CD4-positive, CD25-positive, alpha-beta regulatory T cell (primary cell): ENCODE results near the gene EXOC4. TPM values are rescaled to one million over a fixed set of nuclear protein-coding genes. Genes with fewer than 3 reads are reported as not detected.
"Not testable (repeated sequence)": the region's sequence is repeated elsewhere in the genome, so short reads cannot be mapped to it uniquely, and the experiment has no call there.

Source experiments
- ATAC-seq, 2 donors: fragments of 150-1000 bp; cut with Tn5 transposase; one replicate each; pipeline ENCODE4 v1.10.0; 2021; ENCODE audit warnings: low read depth in 2 of 2, moderate number of reproducible peaks in 2 of 2, moderate library complexity in 1 of 2
- DNase-seq, 3 donors: peaks; one replicate each; pipeline versions ENCODE4 v3.0.0 to v3.0.0-alpha.2; 2012 to 2022; ENCODE audit warnings: mixed read lengths in 1 of 3
- H3K27ac ChIP-seq: one replicate; pipeline ENCODE4 v1.7.0; 2013; ENCODE audit warnings: mild to moderate bottlenecking, low read length; ENCODE audit not compliant: insufficient read depth, poor library complexity, severe bottlenecking
- H3K27me3 ChIP-seq: one replicate; pipeline ENCODE4 v1.7.0; 2013; ENCODE audit warnings: low read length; ENCODE audit not compliant: control insufficient read depth, insufficient read depth
- H3K36me3 ChIP-seq: one replicate; pipeline ENCODE4 v1.7.0; 2013; ENCODE audit warnings: mild to moderate bottlenecking, low read length, moderate library complexity; ENCODE audit not compliant: control insufficient read depth, insufficient read depth
- H3K4me1 ChIP-seq: 2 replicates; pipeline ENCODE4 v1.7.0; 2013; ENCODE audit warnings: mild to moderate bottlenecking, low read length; ENCODE audit not compliant: insufficient read depth, control insufficient read depth, poor library complexity, severe bottlenecking
- H3K4me3 ChIP-seq: one replicate; pipeline ENCODE4 v1.7.0; 2013; ENCODE audit warnings: low read depth, mild to moderate bottlenecking, low read length, moderate library complexity
- H3K9me3 ChIP-seq, 2 experiments: 1 replicate in 1 of 2; 2 replicates in 1 of 2; pipeline ENCODE4 v1.7.0; 2013; ENCODE audit warnings: low read length in 2 of 2, mild to moderate bottlenecking in 1 of 2, moderate library complexity in 1 of 2; ENCODE audit not compliant: control insufficient read depth in 2 of 2
- H3K27ac Mint-ChIP-seq, 3 donors: one replicate each; pipeline ENCODE4 v1.8.0; 2020 to 2022; ENCODE audit warnings: mild to moderate bottlenecking in 3 of 3, mixed read lengths in 3 of 3, moderate library complexity in 2 of 3
- H3K27me3 Mint-ChIP-seq: one replicate; pipeline ENCODE4 v1.8.0; 2022; ENCODE audit warnings: mild to moderate bottlenecking, mixed read lengths
- H3K36me3 Mint-ChIP-seq: one replicate; pipeline ENCODE4 v1.8.0; 2020; ENCODE audit warnings: mixed read lengths
- H3K4me1 Mint-ChIP-seq, 4 donors: one replicate each; pipeline ENCODE4 v1.8.0; 2020 to 2022; ENCODE audit warnings: mixed read lengths in 4 of 4, mild to moderate bottlenecking in 1 of 4
- H3K4me3 Mint-ChIP-seq, 4 donors: one replicate each; pipeline ENCODE4 v1.8.0; 2020 to 2022; ENCODE audit warnings: mild to moderate bottlenecking in 4 of 4, mixed read lengths in 4 of 4, moderate library complexity in 3 of 4
- H3K9me3 Mint-ChIP-seq, 7 donors: one replicate each; pipeline ENCODE4 v1.8.0; 2020 to 2022; ENCODE audit warnings: mixed read lengths in 7 of 7, mild to moderate bottlenecking in 3 of 7, moderate library complexity in 2 of 7
- polyA plus RNA-seq, 4 donors: library from polyadenylated mRNA; unstranded; fragments of 300-500 nt; fragmentation: Illumina TruSeq; gene quantifications; one replicate each; pipeline ENCODE4 v1.2.3, GENCODE V29; 2021
- total RNA-seq: library from RNA; stranded (reverse); gene quantifications from one replicate; pipeline ENCODE4 v1.2.3, GENCODE V29; 2022

EXOC4 gene
- total and polyA plus RNA-seq, 5 donors from 2014 or later, result 39.1 to 118 (median 52.2) TPM

DNA sequence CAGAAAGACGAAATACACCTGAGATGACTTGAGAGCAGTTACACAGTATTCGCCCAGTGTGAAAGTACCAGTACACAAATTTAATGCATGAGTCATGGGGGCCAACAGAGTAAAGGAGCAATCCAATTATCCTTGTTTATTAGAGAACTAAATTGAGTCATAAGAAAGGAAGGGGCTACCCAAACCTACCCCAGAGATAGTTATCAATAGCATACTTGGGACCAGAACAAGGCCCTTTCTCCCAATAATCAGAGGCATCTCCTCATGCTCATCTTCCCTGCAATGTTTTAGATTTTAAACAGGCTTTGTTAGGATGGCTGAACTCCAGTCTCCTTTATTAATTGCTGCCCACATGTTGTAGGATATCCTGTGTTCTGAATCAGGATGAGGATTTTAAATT is 634.6 kb downstream of the EXOC4 start:
- no peaks in the 10 kb centered on the region for H3K36me3 ChIP-seq
- DNase-seq (no peak), ATAC-seq (no peak)
- H3K27ac ChIP-seq, result no peak overlapping the region
- H3K4me1 Mint-ChIP-seq, result peaks cover 0 to 10% (median 3%) of the 10 kb centered on the region in 4 donors
- H3K4me1 ChIP-seq, result no peaks in the 10 kb centered on the region
- no peaks in the 10 kb centered on the region for H3K27me3 Mint-ChIP-seq
- H3K27me3 ChIP-seq, result no peaks in the 10 kb centered on the region
- no peak overlapping the region for H3K27ac Mint-ChIP-seq
- H3K4me3 ChIP-seq, result no peak overlapping the region
- H3K4me3 Mint-ChIP-seq, result no peak overlapping the region
- peaks cover 0 to 8% (median 0%) of the 10 kb centered on the region in 7 donors for H3K9me3 Mint-ChIP-seq
- H3K9me3 ChIP-seq, result no peaks in the 10 kb centered on the region
- no peaks in the 10 kb centered on the region for H3K36me3 Mint-ChIP-seq

DNA sequence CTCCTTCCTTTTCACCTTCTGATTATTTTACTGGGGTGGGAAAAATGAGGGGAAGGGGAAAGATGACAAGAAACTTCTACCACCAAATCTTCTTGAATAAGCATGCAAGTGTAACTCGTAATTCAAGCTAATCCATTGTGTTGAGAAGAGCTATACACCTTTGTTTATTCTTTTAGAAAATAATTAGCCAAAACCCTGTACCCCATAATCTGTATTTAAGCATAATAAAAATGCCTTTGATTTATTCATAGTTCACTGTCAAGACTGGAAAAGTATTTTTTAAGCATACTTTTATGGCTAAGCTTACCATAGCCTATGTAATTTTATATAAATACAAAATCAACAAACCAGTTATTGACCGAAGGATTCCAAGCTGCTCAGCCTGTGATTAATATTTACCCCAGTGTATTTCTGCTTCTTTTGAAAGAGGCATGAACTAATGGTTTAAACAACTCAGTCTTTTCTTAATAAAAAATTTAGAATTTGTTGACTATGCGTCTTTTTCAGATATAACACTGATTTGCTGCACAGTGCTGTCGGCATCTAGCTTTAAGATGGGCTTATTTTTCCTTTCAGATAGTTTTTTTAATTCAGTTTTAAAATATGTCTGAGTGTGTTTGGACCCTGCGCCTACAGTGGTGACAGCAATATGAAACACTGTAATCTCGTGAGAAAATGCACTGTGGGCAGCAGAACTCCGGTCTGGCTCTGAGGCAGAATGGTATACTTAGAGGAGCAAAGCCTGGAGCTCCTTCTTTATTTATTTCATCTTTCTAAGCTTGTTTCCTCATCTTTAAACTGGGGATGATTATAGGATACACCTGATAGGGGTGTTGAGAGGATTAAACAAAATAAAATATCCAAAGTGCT is 635.4 kb downstream of the EXOC4 start:
- Mint-ChIP-seq H3K9me3 (peaks cover 0 to 8% (median 0%) of the 10 kb centered on the region in 7 donors), H3K4me1 (peaks cover 0 to 9% (median under 1%) of the 10 kb centered on the region in 4 donors), H3K36me3 (no peaks in the 10 kb centered on the region), H3K27me3 (no peaks in the 10 kb centered on the region), H3K4me3 (no peak overlapping the region), H3K27ac (no peak overlapping the region)
- Histone ChIP-seq H3K27me3 (no peaks in the 10 kb centered on the region), H3K36me3 (no peaks in the 10 kb centered on the region), H3K4me3 (no peak overlapping the region), H3K4me1 (no peaks in the 10 kb centered on the region), H3K27ac (no peak overlapping the region), H3K9me3 (no peaks in the 10 kb centered on the region)
- ATAC-seq (no peak), DNase-seq (no peak)

DNA sequence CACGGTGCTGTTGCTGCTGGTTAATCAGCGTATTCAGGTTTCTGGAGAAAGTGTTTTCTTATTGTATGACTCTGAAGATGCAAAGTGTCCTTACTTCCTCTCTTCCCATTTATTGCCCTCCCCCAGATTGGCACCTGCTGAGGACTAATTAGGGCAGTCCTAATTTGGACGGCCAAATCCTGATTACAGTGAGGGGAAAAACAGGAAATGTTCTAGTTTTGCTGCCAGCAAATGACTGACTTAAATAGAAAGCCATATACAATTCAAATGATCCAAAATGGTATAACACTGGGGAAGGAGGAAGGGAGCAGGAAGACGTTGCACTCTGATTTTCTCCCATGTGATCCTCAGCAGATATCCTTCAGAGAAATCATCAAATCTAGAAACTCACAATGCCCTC is 651.9 kb downstream of the EXOC4 start:
- H3K36me3 ChIP-seq, result peaks cover 3% of the 10 kb centered on the region
- no peak overlapping the region for H3K27ac ChIP-seq
- H3K27me3 ChIP-seq, result no peaks in the 10 kb centered on the region
- H3K27me3 Mint-ChIP-seq, result no peaks in the 10 kb centered on the region
- no peak overlapping the region for H3K4me3 Mint-ChIP-seq
- H3K4me1 ChIP-seq, result no peaks in the 10 kb centered on the region
- peaks cover 0 to 11% (median 3%) of the 10 kb centered on the region in 4 donors for H3K4me1 Mint-ChIP-seq
- peaks cover 0 to 2% (median 0%) of the 10 kb centered on the region in 7 donors for H3K9me3 Mint-ChIP-seq
- no peak overlapping the region for H3K4me3 ChIP-seq
- no peaks in the 10 kb centered on the region for H3K9me3 ChIP-seq
- H3K36me3 Mint-ChIP-seq, result peaks cover 35% of the 10 kb centered on the region
- no peak overlapping the region for H3K27ac Mint-ChIP-seq
- DNase-seq (no peak), ATAC-seq (no peak)

DNA sequence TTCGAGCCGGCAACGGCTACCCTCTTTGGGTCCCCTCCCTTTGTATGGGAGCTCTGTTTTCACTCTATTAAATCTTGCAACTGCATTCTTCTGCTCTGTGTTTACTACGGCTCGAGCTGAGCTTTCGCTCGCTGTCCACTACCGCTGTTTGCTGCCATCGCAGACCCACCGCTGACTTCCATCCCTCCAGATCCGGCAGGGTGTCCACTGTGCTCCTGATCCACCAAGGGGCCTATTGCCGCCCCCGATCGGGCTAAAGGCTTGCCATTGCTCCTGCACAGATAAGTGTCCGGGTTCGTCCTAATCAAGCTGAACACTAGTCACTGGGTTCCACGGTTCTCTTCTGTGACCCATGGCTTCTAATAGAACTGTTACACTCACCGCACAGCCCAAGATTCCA is 653.7 kb downstream of the EXOC4 start:
- peaks cover 32% of the 10 kb centered on the region for H3K36me3 Mint-ChIP-seq
- H3K9me3 ChIP-seq, H3K4me1 ChIP-seq, H3K4me3 ChIP-seq, H3K27me3 ChIP-seq, ATAC-seq, DNase-seq, H3K36me3 ChIP-seq, H3K4me1 Mint-ChIP-seq, H3K27ac ChIP-seq, H3K27ac Mint-ChIP-seq, H3K9me3 Mint-ChIP-seq, H3K27me3 Mint-ChIP-seq, H3K4me3 Mint-ChIP-seq: not testable (repeated sequence)

DNA sequence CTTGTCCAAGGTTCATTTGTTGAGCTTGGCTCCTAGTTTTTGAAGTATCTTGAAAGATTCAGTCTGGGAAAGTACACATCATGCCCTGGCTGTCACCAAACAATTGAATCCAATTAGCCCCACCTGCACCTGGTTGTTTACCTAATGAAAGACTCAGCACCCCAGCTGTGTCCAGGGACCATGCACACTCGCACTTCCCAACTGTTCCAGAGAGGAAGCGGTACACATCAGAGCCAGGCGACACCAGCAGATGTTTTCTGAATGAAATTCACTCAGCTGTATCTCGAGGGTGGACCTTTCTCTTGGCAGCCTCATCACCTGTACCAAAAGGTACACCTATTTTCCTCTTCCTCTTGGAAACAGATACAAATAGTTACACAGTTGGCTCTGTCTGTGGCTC is 657.9 kb downstream of the EXOC4 start:
- Mint-ChIP-seq H3K27ac (no peak overlapping the region), H3K9me3 (no peaks in the 10 kb centered on the region), H3K36me3 (peaks cover 16% of the 10 kb centered on the region), H3K4me1 (peaks cover 0 to 5% (median 3%) of the 10 kb centered on the region in 4 donors), H3K27me3 (no peaks in the 10 kb centered on the region), H3K4me3 (no peak overlapping the region)
- H3K9me3 ChIP-seq, result no peaks in the 10 kb centered on the region
- no peaks in the 10 kb centered on the region for H3K4me1 ChIP-seq
- H3K27ac ChIP-seq, result no peak overlapping the region
- no peak for ATAC-seq
- no peaks in the 10 kb centered on the region for H3K27me3 ChIP-seq
- no peaks in the 10 kb centered on the region for H3K36me3 ChIP-seq
- H3K4me3 ChIP-seq, result no peak overlapping the region
- DNase-seq, result no peak

DNA sequence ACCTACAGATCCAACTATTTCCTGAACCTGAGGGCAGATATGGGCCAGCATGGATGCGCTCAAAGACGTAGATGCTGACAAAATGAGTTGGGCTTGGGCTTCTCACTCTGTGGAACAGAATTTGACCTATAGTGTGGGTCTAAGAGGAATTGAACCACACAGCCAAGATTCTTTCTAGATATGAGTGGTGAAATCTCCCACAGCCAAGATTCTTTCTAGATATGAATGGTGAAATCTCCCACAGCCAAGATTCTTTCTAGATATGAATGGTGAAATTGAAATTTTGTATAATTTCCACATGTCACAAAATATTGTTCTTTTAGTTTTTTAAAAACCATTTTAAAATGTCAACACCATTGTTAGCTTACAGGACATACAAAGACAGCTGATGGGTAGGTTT is 658.8 kb downstream of the EXOC4 start:
- ATAC-seq, result no peak
- Histone ChIP-seq H3K9me3 (no peaks in the 10 kb centered on the region), H3K36me3 (no peaks in the 10 kb centered on the region), H3K4me1 (no peaks in the 10 kb centered on the region), H3K27me3 (no peaks in the 10 kb centered on the region), H3K27ac (no peak overlapping the region), H3K4me3 (no peak overlapping the region)
- Mint-ChIP-seq H3K4me3 (no peak overlapping the region), H3K36me3 (peaks cover 11% of the 10 kb centered on the region), H3K27me3 (no peaks in the 10 kb centered on the region), H3K4me1 (peaks cover 0 to 5% (median 3%) of the 10 kb centered on the region in 4 donors), H3K27ac (no peak overlapping the region), H3K9me3 (no peaks in the 10 kb centered on the region)
- DNase-seq, result no peak

DNA sequence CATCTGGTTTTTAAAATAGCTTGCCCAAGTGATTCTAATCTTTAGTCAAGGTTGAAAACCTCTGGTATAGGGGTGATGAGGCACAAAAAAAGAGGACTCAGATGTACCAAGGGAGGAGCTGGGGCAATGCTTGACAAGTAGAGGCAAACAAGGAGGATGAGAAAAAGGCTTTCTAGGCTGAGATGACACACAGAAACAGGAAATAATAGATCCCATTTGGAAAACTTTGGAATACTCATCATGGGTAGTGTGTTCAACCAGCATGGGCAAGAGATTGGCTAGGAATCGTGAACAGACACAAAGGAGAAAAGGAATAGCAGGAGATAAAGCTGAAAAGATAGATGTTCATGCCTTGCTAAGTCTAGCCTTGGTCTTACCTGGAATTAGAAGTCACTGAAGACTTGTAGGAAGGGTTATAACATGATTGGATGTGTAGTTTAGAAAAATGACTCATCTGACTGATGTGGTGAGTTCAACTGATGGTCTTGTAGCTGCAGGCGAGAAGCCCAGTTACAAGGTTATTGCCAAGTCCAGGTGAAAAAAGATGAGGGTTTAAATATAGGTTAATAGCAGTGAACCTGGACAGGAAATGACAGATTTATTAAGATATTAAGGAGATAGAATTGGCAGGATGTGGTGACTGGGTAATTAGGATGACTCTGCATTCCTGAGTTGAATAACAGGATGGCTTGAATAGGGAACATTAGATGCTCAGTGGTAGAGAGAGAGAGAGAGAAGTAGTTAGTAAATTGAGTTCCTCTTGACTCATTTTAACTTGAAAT is 660.2 kb downstream of the EXOC4 start:
- H3K27me3 Mint-ChIP-seq, result no peaks in the 10 kb centered on the region
- H3K36me3 Mint-ChIP-seq, result peaks cover 21% of the 10 kb centered on the region
- peaks cover 0 to 2% (median 0%) of the 10 kb centered on the region in 7 donors for H3K9me3 Mint-ChIP-seq
- DNase-seq, result peak in 1 of 3 donors; percentile 13
- H3K9me3 ChIP-seq, result no peaks in the 10 kb centered on the region
- no peaks in the 10 kb centered on the region for H3K27me3 ChIP-seq
- peaks cover 0 to 5% (median 3%) of the 10 kb centered on the region in 4 donors for H3K4me1 Mint-ChIP-seq
- H3K4me1 ChIP-seq, result no peaks in the 10 kb centered on the region
- H3K4me3 ChIP-seq, result no peak overlapping the region
- H3K27ac Mint-ChIP-seq, result no peak overlapping the region
- no peak overlapping the region for H3K4me3 Mint-ChIP-seq
- H3K36me3 ChIP-seq, result peaks cover 6% of the 10 kb centered on the region
- no peak for ATAC-seq
- no peak overlapping the region for H3K27ac ChIP-seq
